NCI-H146 treated with DMSO at 0.1 percent for 48 hours (cell line): ENCODE data around the gene DHX57.
"Not testable (repeated sequence)": the region's sequence is repeated elsewhere in the genome, so short reads cannot be mapped to it uniquely, and the experiment has no call there.

Experiments used
- DNase-seq: peaks from one replicate; lab custom pipeline; 2025; ENCODE audit not compliant: unreplicated experiment; lab: John Stamatoyannopoulos, UW

DHX57 gene

GRCh38 chr2:38866773-38867443 lies 8.8 kb downstream of the DHX57 start:
- no peak for DNase-seq

- DNase-seq: no peak
Observed at GRCh38 chr2:38863061-38863695, 12.6 kb downstream of the DHX57 start.

- no peak for DNase-seq
Observed at GRCh38 chr2:38862476-38862875, 13.3 kb downstream of the DHX57 start.

- no peak for DNase-seq
Observed at GRCh38 chr2:38856165-38856564, 19.6 kb downstream of the DHX57 start.

- DNase-seq: no peak
Observed at GRCh38 chr2:38850045-38850444, 25.7 kb downstream of the DHX57 start.

GRCh38 chr2:38836791-38837190 lies 38.9 kb downstream of the DHX57 start:
- DNase-seq: no peak

GRCh38 chr2:38835990-38836389 lies 39.7 kb downstream of the DHX57 start:
- no peak for DNase-seq

GRCh38 chr2:38835015-38835601 lies 40.6 kb downstream of the DHX57 start:
- DNase-seq: peak; percentile 10

GRCh38 chr2:38830526-38831159 lies 45.1 kb downstream of the DHX57 start:
- no peak for DNase-seq

GRCh38 chr2:38829971-38830370 lies 45.8 kb downstream of the DHX57 start:
- no peak for DNase-seq

- no peak for DNase-seq
Observed at GRCh38 chr2:38828460-38828859, 47.3 kb downstream of the DHX57 start.

- not testable (repeated sequence) for DNase-seq
Observed at GRCh38 chr2:38827539-38828145, 48.1 kb downstream of the DHX57 start.

- no peak for DNase-seq
Observed at GRCh38 chr2:38825956-38826355, 49.8 kb downstream of the DHX57 start.

GRCh38 chr2:38824906-38825305 lies 50.8 kb downstream of the DHX57 start:
- DNase-seq: no peak

- DNase-seq: no peak
Observed at GRCh38 chr2:38823386-38823785, 52.3 kb downstream of the DHX57 start.

- no peak for DNase-seq
Observed at GRCh38 chr2:38818565-38818964, 57.2 kb downstream of the DHX57 start.

GRCh38 chr2:38815936-38816335 lies 59.8 kb downstream of the DHX57 start:
- DNase-seq: no peak

- no peak for DNase-seq
Observed at GRCh38 chr2:38810488-38810887, 65.2 kb downstream of the DHX57 start.

GRCh38 chr2:38808677-38809076 lies 67.1 kb downstream of the DHX57 start:
- DNase-seq: no peak

GRCh38 chr2:38806733-38807059 lies 69.0 kb downstream of the DHX57 start:
- no peak for DNase-seq

- no peak for DNase-seq
Observed at GRCh38 chr2:38806015-38806732, 69.6 kb downstream of the DHX57 start.
